Mesothelial cell of epicardium (in vitro differentiated cells): ENCODE data around the gene C17orf50. TPM values are rescaled to one million over a fixed set of nuclear protein-coding genes. Genes with fewer than 3 reads are reported as not detected.
A peak's percentile ranks its signal among the peaks of the same experiment; 100 is the strongest.

ENCODE experiments used
- DNase-seq, 2 experiments: peaks; one replicate each; pipeline ENCODE4 v3.0.0; 2021; ENCODE audit warnings: low spot score in 2 of 2; ENCODE audit not compliant: unreplicated experiment in 2 of 2
- H3K27ac Mint-ChIP-seq: 2 replicates; pipeline ENCODE4 v1.8.0; 2021; ENCODE audit warnings: mixed read lengths
- H3K27me3 Mint-ChIP-seq: 2 replicates; pipeline ENCODE4 v1.8.0; 2021; ENCODE audit warnings: low read depth, mixed read lengths
- H3K36me3 Mint-ChIP-seq: 2 replicates; pipeline ENCODE4 v1.8.0; 2021; ENCODE audit warnings: mixed read lengths
- H3K4me1 Mint-ChIP-seq: 2 replicates; pipeline ENCODE4 v1.8.0; 2021; ENCODE audit warnings: mixed read lengths
- H3K4me3 Mint-ChIP-seq: 2 replicates; pipeline ENCODE4 v1.8.0; 2021; ENCODE audit warnings: mild to moderate bottlenecking, moderate library complexity, mixed read lengths
- H3K9me3 Mint-ChIP-seq: 2 replicates; pipeline ENCODE4 v1.8.0; 2021; ENCODE audit warnings: mixed read lengths
- CTCF ChIP-seq: fragments of 200-600 bp; sonication (generic); IDR thresholded peaks from one replicate; pipeline ENCODE4 v1.5.0; 2021; ENCODE audit warnings: antibody characterized with exemption; ENCODE audit not compliant: unreplicated experiment
- total RNA-seq: library from RNA; stranded (reverse); gene quantifications from 3 replicates; pipeline ENCODE4 v1.2.1, GENCODE V29; 2021

Gene C17orf50
- total RNA-seq, 1 donor from 2014 or later = not detected

- DNase-seq = no peak
- peaks cover 32% of the 10 kb centered on the region for H3K4me1 Mint-ChIP-seq
- H3K9me3 Mint-ChIP-seq = no peaks in the 10 kb centered on the region
- TF ChIP-seq CTCF = no peak
- no peaks in the 10 kb centered on the region for H3K27me3 Mint-ChIP-seq
- H3K36me3 Mint-ChIP-seq = no peaks in the 10 kb centered on the region
- H3K4me3 Mint-ChIP-seq = peak overlapping the region; percentile 84
- no peak overlapping the region for H3K27ac Mint-ChIP-seq
Observed at GRCh38 chr17:35733366-35733765, 27.3 kb upstream of the C17orf50 start.

DNA sequence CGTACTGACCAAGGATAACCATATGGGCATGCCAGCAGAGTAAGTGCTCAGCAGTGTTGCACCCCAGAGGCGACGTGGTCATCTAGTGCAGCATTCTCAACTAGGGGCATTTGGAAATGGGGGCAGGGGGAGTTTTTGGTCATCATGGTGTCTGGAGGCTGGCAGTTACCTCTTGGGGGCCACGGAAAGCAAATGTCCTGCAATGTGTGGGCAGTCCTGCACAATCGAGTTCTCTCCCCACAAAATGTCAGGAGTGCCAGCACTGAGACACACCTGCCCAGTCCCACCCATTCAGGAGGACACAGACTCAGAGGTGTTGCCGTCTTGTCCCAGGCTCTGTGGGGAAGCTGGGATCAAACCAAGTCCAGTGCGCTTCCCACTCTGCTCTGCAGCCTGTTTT is 26.3 kb upstream of the C17orf50 start:
- no peaks in the 10 kb centered on the region for H3K36me3 Mint-ChIP-seq
- DNase-seq = no peak
- H3K9me3 Mint-ChIP-seq = no peaks in the 10 kb centered on the region
- H3K27me3 Mint-ChIP-seq = peaks cover under 1% of the 10 kb centered on the region
- peaks cover 24% of the 10 kb centered on the region for H3K4me1 Mint-ChIP-seq
- no peak for TF ChIP-seq CTCF
- no peak overlapping the region for H3K27ac Mint-ChIP-seq
- no peak overlapping the region for H3K4me3 Mint-ChIP-seq

GRCh38 chr17:35735036-35735805 is 25.5 kb upstream of the C17orf50 start:
- H3K27me3 Mint-ChIP-seq = peaks cover 9% of the 10 kb centered on the region
- H3K27ac Mint-ChIP-seq = no peak overlapping the region
- H3K4me3 Mint-ChIP-seq = no peak overlapping the region
- TF ChIP-seq CTCF = no peak
- H3K4me1 Mint-ChIP-seq = peaks cover 18% of the 10 kb centered on the region
- H3K36me3 Mint-ChIP-seq = no peaks in the 10 kb centered on the region
- no peaks in the 10 kb centered on the region for H3K9me3 Mint-ChIP-seq
- no peak for DNase-seq

DNA sequence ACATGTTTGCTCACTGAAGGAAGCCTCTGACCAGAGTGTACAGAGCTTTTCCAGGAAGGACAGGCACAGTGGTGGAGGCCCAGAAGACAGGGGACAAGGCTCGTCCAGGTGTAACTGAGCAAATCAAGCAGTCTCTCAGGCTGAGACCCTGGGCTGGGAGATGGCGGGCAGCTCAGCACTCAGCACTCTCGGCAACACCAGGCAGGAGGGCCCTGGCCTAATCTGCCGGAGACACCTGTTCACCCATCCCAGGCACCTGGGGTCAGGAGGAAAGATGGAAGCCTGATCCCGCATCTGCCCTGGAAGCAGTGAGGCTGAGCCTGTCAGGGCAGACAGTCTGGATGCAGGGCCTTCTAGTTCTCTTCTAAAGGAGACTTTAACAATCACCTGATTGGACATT is 24.5 kb upstream of the C17orf50 start:
- Mint-ChIP-seq H3K4me1 (peaks cover 8% of the 10 kb centered on the region), H3K36me3 (no peaks in the 10 kb centered on the region), H3K27me3 (peaks cover 18% of the 10 kb centered on the region), H3K27ac (no peak overlapping the region), H3K4me3 (no peak overlapping the region), H3K9me3 (no peaks in the 10 kb centered on the region)
- no peak for TF ChIP-seq CTCF
- no peak for DNase-seq

DNA sequence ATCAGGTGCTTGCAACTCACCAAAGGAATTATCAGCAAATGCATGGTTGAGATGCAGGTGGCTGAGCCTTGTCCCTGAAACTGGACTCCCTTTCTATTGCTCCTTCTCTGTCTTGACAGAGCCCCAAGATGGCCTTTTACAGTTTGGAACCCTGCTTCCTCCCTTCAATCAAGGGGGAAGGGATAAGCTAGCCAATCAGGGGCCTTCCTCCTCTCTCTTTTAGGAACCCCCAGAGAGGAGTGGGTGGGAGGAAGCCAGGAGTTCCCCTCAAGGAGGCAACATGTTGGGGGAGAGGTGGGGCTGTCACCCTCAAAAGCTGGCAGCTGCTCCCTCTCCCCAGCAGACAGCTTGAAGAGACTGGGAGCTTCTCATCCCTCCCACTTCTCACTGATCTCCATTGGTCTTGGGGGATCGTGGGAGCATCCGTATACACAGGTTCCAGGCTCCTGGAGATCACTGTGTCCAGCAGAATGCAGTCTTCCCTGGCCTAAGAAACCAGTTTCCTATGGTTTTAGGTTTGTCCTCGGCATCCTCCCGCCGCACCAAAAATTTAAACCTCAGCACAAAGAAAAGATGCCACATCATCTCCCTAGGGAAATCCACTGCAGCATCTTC is 22.1 kb upstream of the C17orf50 start:
- Mint-ChIP-seq H3K4me1 (peaks cover 3% of the 10 kb centered on the region), H3K9me3 (no peaks in the 10 kb centered on the region), H3K4me3 (no peak overlapping the region), H3K27me3 (peaks cover 33% of the 10 kb centered on the region), H3K27ac (no peak overlapping the region), H3K36me3 (no peaks in the 10 kb centered on the region)
- no peak for DNase-seq
- TF ChIP-seq CTCF = no peak
